Naive thymus-derived CD8-positive, alpha-beta T cell (primary cell): ENCODE measurements around the gene PRKCH. TPM values are rescaled to one million over a fixed set of nuclear protein-coding genes. Genes with fewer than 3 reads are reported as not detected.

Experiments used
- ATAC-seq, 2 donors: fragments of 150-1000 bp; cut with Tn5 transposase in 1 of 2; sonication (Bioruptor Pico), chemical (Tn5 transposase) in 1 of 2; 1 replicate in 1 of 2; 2 replicates in 1 of 2; pipeline ENCODE4 v1.10.0; 2021; ENCODE audit warnings: mild to moderate bottlenecking in 2 of 2, moderate library complexity in 2 of 2
- POLR2A ChIA-PET: fragments of 350-600 bp; sonication (Branson Sonifier 250); formaldehyde crosslinking; loops from one replicate; lab custom pipeline; 2021; ENCODE audit warnings: antibody characterized with exemption; lab: Charles Lee
- DNase-seq, 10 donors: peaks; one replicate each; pipeline versions ENCODE4 v3.0.0 to v3.0.0-alpha.2; 2020 to 2022
- H3K27ac Mint-ChIP-seq, 10 donors: one replicate each; pipeline ENCODE4 v1.8.0; 2020 to 2022; ENCODE audit warnings: mild to moderate bottlenecking in 10 of 10, mixed read lengths in 10 of 10, moderate library complexity in 4 of 10, inconsistent platforms in 1 of 10
- H3K27me3 Mint-ChIP-seq, 5 donors: one replicate each; pipeline ENCODE4 v1.8.0; 2021 to 2022; ENCODE audit warnings: mixed read lengths in 5 of 5
- H3K36me3 Mint-ChIP-seq, 3 donors: one replicate each; pipeline ENCODE4 v1.8.0; 2020 to 2022; ENCODE audit warnings: mixed read lengths in 3 of 3, mild to moderate bottlenecking in 2 of 3, inconsistent platforms in 1 of 3
- H3K4me1 Mint-ChIP-seq, 4 donors: one replicate each; pipeline ENCODE4 v1.8.0; 2021 to 2022; ENCODE audit warnings: mixed read lengths in 4 of 4
- H3K4me3 Mint-ChIP-seq, 10 donors: one replicate each; pipeline ENCODE4 v1.8.0; 2020 to 2022; ENCODE audit warnings: mild to moderate bottlenecking in 10 of 10, mixed read lengths in 10 of 10, moderate library complexity in 6 of 10, inconsistent platforms in 1 of 10
- H3K9me3 Mint-ChIP-seq, 9 donors: one replicate each; pipeline ENCODE4 v1.8.0; 2020 to 2022; ENCODE audit warnings: mixed read lengths in 9 of 9, mild to moderate bottlenecking in 3 of 9, inconsistent platforms in 1 of 9, moderate library complexity in 1 of 9
- polyA plus RNA-seq, 3 donors: library from polyadenylated mRNA; unstranded; fragments of 300-500 nt; fragmentation: Illumina TruSeq; gene quantifications; one replicate each; pipeline ENCODE4 v1.2.3, GENCODE V29; 2021
- total RNA-seq, 8 experiments: library from RNA in 2 of 8; stranded (reverse) in 2 of 8; gene quantifications; one replicate each; pipeline ENCODE4 v1.2.3 and lab custom pipeline; 2021 to 2026

PRKCH gene
- total and polyA plus RNA-seq, 5 experiments from 2014 or later: 184 to 306 (median 264) TPM

DNA sequence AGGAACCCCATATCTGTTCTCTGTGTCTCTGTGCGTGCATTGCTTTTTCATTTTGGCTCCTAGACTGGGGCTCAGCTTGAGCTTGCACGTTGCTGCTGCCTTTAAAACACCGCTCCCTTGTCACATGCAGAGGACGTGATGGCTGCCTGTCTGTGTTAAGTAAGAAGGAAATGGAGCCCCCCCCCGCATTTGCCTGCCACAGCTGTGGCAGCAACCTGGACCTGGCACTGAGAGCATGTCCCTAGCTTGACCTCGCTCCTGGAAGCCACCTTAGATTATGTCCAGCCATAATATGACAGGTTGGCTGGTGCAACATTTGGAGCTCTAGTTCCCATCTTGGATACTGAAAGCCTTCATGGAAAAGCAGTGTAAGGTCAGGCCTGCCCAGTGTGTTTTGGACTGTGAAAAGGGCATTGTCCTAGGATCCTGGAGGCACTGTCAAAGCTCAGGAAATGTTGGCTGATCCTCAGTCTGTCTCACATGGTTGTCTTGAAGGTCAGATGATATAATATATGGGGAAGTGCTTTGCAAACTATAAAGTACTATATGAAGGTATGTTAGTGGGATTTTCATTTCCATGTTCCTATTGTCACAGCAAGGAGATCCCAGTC is 73.8 kb downstream of the PRKCH start:
- DNase-seq: peak in 3 of 10 donors; percentile 43 to 65 (median 48)
- Mint-ChIP-seq H3K27ac (peak overlapping the region in 7 of 10 donors; percentile 89 to 92 (median 91)), H3K4me3 (peak overlapping the region in 9 of 10 donors; percentile 2 to 85 (median 60)), H3K36me3 (peaks cover 0 to 51% (median 11%) of the 10 kb centered on the region in 3 donors), H3K9me3 (no peaks in the 10 kb centered on the region), H3K4me1 (peaks cover 9 to 77% (median 31%) of the 10 kb centered on the region in 4 donors), H3K27me3 (no peaks in the 10 kb centered on the region)
- peak; percentile 14 to 52 for ATAC-seq
- POLR2A ChIA-PET: interaction anchor here (0.6 to 4.6 kb wide), 16 partner anchors 8 to 413 kb away, joined by 3 to 23 read pairs (median 3); no protein-coding TSS in a partner anchor

GRCh38 chr14:61396279-61396678 is 74.9 kb downstream of the PRKCH start:
- Mint-ChIP-seq H3K36me3 (peaks cover 0 to 52% (median 11%) of the 10 kb centered on the region in 3 donors), H3K27ac (peak overlapping the region in 7 of 10 donors; percentile 89 to 97 (median 91)), H3K9me3 (no peaks in the 10 kb centered on the region), H3K27me3 (no peaks in the 10 kb centered on the region), H3K4me1 (peaks cover 19 to 88% (median 40%) of the 10 kb centered on the region in 4 donors), H3K4me3 (peak overlapping the region; percentile 4 to 85 (median 62))
- ATAC-seq (peak; percentile 24 to 34), DNase-seq (no peak)
- POLR2A ChIA-PET: interaction anchor here (0.6 to 4.6 kb wide), 11 partner anchors 7 to 73 kb away, joined by 3 to 23 read pairs (median 3); no protein-coding TSS in a partner anchor

DNA sequence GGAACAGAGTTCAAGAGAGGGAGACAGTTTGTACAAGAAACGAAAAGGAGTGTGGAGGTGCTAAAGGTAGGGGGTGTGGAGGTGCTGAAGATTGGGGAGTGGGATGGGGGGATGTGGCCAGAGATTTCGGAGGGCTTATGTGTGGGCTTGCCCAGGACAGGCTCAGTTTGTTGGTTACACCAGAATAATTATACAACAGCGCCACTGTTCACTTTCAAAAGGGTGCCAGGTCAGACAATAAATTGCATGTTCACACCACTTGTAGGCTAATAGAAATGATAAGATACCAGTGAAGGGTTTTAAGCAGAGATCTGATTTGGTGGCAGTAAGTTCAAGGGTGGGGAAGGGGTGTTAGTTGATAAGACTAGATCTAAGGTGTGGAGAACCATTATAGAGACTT is 75.3 kb downstream of the PRKCH start:
- Mint-ChIP-seq H3K9me3 (no peaks in the 10 kb centered on the region), H3K36me3 (peaks cover 0 to 52% (median 8%) of the 10 kb centered on the region in 3 donors), H3K4me1 (peaks cover 23 to 92% (median 44%) of the 10 kb centered on the region in 4 donors), H3K4me3 (peak overlapping the region; percentile 4 to 85 (median 62)), H3K27me3 (no peaks in the 10 kb centered on the region), H3K27ac (peak overlapping the region in 7 of 10 donors; percentile 89 to 97 (median 91))
- DNase-seq (no peak), ATAC-seq (no peak)
- POLR2A ChIA-PET: interaction anchor here (0.6 to 4.6 kb wide), 7 partner anchors 9 to 73 kb away, joined by 3 to 23 read pairs (median 3); no protein-coding TSS in a partner anchor

GRCh38 chr14:61397615-61398014 is 76.2 kb downstream of the PRKCH start:
- peaks cover 0 to 48% (median 6%) of the 10 kb centered on the region in 3 donors for H3K36me3 Mint-ChIP-seq
- ATAC-seq (peak; percentile 47 to 57), DNase-seq (peak in 1 of 10 donors; percentile 39)
- H3K4me3 Mint-ChIP-seq: peak overlapping the region; percentile 4 to 85 (median 62)
- no peaks in the 10 kb centered on the region for H3K9me3 Mint-ChIP-seq
- peak overlapping the region in 7 of 10 donors; percentile 89 to 97 (median 91) for H3K27ac Mint-ChIP-seq
- H3K4me1 Mint-ChIP-seq: peaks cover 26 to 89% (median 45%) of the 10 kb centered on the region in 4 donors
- POLR2A ChIA-PET: interaction anchor here (0.6 to 4.6 kb wide), 4 partner anchors 8 to 76 kb away, joined by 3 to 23 read pairs (median 3); partner anchors contain the start of gene PRKCH
- no peaks in the 10 kb centered on the region for H3K27me3 Mint-ChIP-seq

GRCh38 chr14:61398221-61398620 is 76.8 kb downstream of the PRKCH start:
- peaks cover 26 to 84% (median 44%) of the 10 kb centered on the region in 4 donors for H3K4me1 Mint-ChIP-seq
- POLR2A ChIA-PET: interaction anchor here (0.7 to 1.7 kb wide), 3 partner anchors 51 to 77 kb away, joined by 3 read pairs; partner anchors contain the start of gene PRKCH
- no peaks in the 10 kb centered on the region for H3K27me3 Mint-ChIP-seq
- no peak for DNase-seq
- peaks cover 0 to 42% (median 3%) of the 10 kb centered on the region in 3 donors for H3K36me3 Mint-ChIP-seq
- H3K27ac Mint-ChIP-seq: peak overlapping the region in 7 of 10 donors; percentile 89 to 97 (median 91)
- ATAC-seq: no peak
- H3K9me3 Mint-ChIP-seq: no peaks in the 10 kb centered on the region
- peak overlapping the region in 9 of 10 donors; percentile 30 to 85 (median 63) for H3K4me3 Mint-ChIP-seq

- POLR2A ChIA-PET: interaction anchor here (0.8 to 2.2 kb wide), 8 partner anchors 8 to 269 kb away, joined by 3 to 10 read pairs (median 4); partner anchors contain the start of gene PRKCH
- H3K9me3 Mint-ChIP-seq: no peaks in the 10 kb centered on the region
- ATAC-seq: no peak
- peak overlapping the region in 4 of 10 donors; percentile 19 to 57 (median 44) for H3K4me3 Mint-ChIP-seq
- H3K27ac Mint-ChIP-seq: peak overlapping the region in 6 of 10 donors; percentile 88 to 97 (median 90)
- DNase-seq: no peak
- no peaks in the 10 kb centered on the region for H3K27me3 Mint-ChIP-seq
- H3K36me3 Mint-ChIP-seq: peaks cover 0 to 32% (median 0%) of the 10 kb centered on the region in 3 donors
- H3K4me1 Mint-ChIP-seq: peaks cover 37 to 82% (median 48%) of the 10 kb centered on the region in 4 donors
These were observed 78.0 kb downstream of the PRKCH start for GRCh38 chr14:61399365-61399764.

GRCh38 chr14:61401461-61401860 is 80.1 kb downstream of the PRKCH start:
- H3K27me3 Mint-ChIP-seq: no peaks in the 10 kb centered on the region
- DNase-seq: no peak
- no peak for ATAC-seq
- H3K4me1 Mint-ChIP-seq: peaks cover 43 to 84% (median 54%) of the 10 kb centered on the region in 4 donors
- H3K36me3 Mint-ChIP-seq: peaks cover 0 to 26% (median 2%) of the 10 kb centered on the region in 3 donors
- peak overlapping the region in 9 of 10 donors; percentile 36 to 60 (median 52) for H3K4me3 Mint-ChIP-seq
- POLR2A ChIA-PET: interaction anchor here (0.9 to 3.0 kb wide), 7 partner anchors 9 to 69 kb away, joined by 3 to 19 read pairs (median 4); no protein-coding TSS in a partner anchor
- no peaks in the 10 kb centered on the region for H3K9me3 Mint-ChIP-seq
- peak overlapping the region in 7 of 10 donors; percentile 82 to 97 (median 88) for H3K27ac Mint-ChIP-seq

DNA sequence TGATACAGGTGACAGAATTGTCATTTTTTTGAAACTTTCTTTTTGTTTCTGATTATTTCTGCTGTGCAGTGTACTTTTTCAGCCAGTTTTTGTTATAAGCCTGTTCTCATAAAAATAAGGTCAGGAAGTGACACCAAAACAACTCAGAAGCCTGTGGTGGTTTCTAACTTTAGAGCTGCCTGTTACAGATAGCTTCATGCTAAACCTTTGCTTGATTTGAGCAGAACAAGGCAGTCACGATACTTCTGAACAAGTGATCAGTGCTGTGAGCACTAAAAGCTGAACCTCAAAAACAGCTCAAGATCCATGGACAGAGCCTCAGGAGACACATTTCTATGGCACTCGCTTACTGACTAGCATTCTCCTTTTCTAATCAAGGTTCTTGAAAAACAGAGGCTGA is 82.0 kb downstream of the PRKCH start:
- Mint-ChIP-seq H3K27ac (peak overlapping the region; percentile 75 to 96 (median 94)), H3K36me3 (peaks cover 0 to 14% (median 2%) of the 10 kb centered on the region in 3 donors), H3K27me3 (no peaks in the 10 kb centered on the region), H3K4me3 (peak overlapping the region; percentile 49 to 84 (median 68)), H3K9me3 (no peaks in the 10 kb centered on the region), H3K4me1 (peaks cover 40 to 83% (median 59%) of the 10 kb centered on the region in 4 donors)
- peak in 6 of 10 donors; percentile 29 to 76 (median 61) for DNase-seq
- POLR2A ChIA-PET: interaction anchor here (0.7 to 3.0 kb wide), 20 partner anchors 9 to 1155 kb away, joined by 3 to 19 read pairs (median 4); partner anchors contain the start of genes PPM1A and TMEM30B
- peak; percentile 75 to 82 for ATAC-seq

DNA sequence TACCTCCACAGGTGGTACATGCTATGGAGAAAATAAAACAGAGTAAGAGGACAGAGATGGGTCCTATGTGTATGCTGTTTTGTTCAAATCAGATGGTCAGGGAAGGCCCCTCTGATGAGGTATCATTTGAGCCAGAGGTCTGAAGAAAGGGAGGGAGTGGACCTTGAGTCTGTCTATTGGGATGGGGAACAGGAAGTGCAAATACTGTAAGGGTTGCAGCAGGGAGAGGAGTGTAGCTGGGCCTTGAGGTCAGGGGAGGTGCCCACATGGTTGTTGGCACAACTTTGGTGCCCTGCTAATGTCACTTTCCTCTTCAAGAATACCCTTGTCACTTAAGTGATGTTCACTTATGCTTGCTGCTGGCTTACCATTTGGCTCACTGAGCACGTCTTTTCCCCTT is 83.3 kb downstream of the PRKCH start:
- Mint-ChIP-seq H3K4me1 (peaks cover 38 to 86% (median 63%) of the 10 kb centered on the region in 4 donors), H3K4me3 (peak overlapping the region; percentile 20 to 70 (median 58)), H3K36me3 (peaks cover 0 to 12% (median 2%) of the 10 kb centered on the region in 3 donors), H3K27ac (peak overlapping the region; percentile 75 to 96 (median 92)), H3K27me3 (no peaks in the 10 kb centered on the region), H3K9me3 (no peaks in the 10 kb centered on the region)
- DNase-seq: no peak
- POLR2A ChIA-PET: interaction anchor here (0.7 to 2.0 kb wide), 5 partner anchors 9 to 64 kb away, joined by 3 to 9 read pairs (median 4); no protein-coding TSS in a partner anchor
- no peak for ATAC-seq

- Mint-ChIP-seq H3K27ac (peak overlapping the region; percentile 78 to 95 (median 91)), H3K4me1 (peaks cover 22 to 74% (median 52%) of the 10 kb centered on the region in 4 donors)
These were observed 84.8 kb downstream of the PRKCH start for GRCh38 chr14:61406198-61406597.

DNA sequence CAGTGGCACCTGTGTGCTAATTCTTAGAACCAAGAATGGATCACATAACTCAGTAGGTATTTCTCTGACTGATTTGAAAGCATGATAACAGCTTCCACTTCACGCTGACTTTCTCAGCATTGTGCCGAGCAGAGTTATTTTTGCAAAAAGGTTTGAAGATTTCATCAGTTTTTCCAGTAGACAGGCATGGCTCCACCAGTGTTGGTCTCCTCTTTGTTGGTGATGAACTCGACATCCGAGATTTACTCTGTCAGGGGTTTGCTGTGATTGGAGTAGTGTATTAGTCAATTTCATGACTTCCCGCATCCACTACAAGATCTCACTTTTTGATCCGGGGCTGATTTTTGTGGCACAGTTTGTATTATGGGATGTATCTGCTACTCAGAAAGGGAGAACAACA is 85.3 kb downstream of the PRKCH start:
- ATAC-seq: peak; percentile 52 to 61
- Mint-ChIP-seq H3K27ac (peak overlapping the region; percentile 67 to 95 (median 84)), H3K36me3 (peaks cover 4 to 18% (median 5%) of the 10 kb centered on the region in 3 donors), H3K9me3 (no peaks in the 10 kb centered on the region), H3K4me3 (peak overlapping the region; percentile 12 to 76 (median 57)), H3K4me1 (peaks cover 17 to 70% (median 50%) of the 10 kb centered on the region in 4 donors), H3K27me3 (no peaks in the 10 kb centered on the region)
- DNase-seq: peak in 2 of 10 donors; percentile 29 to 52
- POLR2A ChIA-PET: interaction anchor here (0.7 to 2.5 kb wide), 4 partner anchors 10 to 126 kb away, joined by 3 to 8 read pairs (median 4); partner anchors contain the start of gene TMEM30B

More at GRCh38 chr14:61406198-61406597, 84.8 kb downstream of the PRKCH start:
- ATAC-seq (no peak), DNase-seq (no peak)
- H3K9me3 Mint-ChIP-seq: no peaks in the 10 kb centered on the region
- peaks cover 2 to 18% (median 4%) of the 10 kb centered on the region in 3 donors for H3K36me3 Mint-ChIP-seq
- H3K4me3 Mint-ChIP-seq: peak overlapping the region; percentile 36 to 76 (median 54)
- no peaks in the 10 kb centered on the region for H3K27me3 Mint-ChIP-seq
- POLR2A ChIA-PET: interaction anchor here (0.7 to 2.5 kb wide), 7 partner anchors 8 to 68 kb away, joined by 3 to 9 read pairs (median 4); no protein-coding TSS in a partner anchor
